GM10266 (cell line): Measurements from ENCODE around the gene BUB1B.

Source experiments
- DNase-seq: peaks from one replicate; pipeline ENCODE4 v3.0.0; 2012; ENCODE audit errors: extremely low spot score
- CTCF ChIP-seq: IDR thresholded peaks from 2 replicates; pipeline ENCODE4 v1.5.1; 2012; ENCODE audit warnings: mild to moderate bottlenecking, low read depth; ENCODE audit not compliant: control insufficient read depth, insufficient read depth; ENCODE audit errors: missing control alignments

The BUB1B gene

GRCh38 chr15:40265355-40265754, 104.5 kb downstream of the BUB1B start:
- TF ChIP-seq CTCF: no peak
- DNase-seq: no peak

GRCh38 chr15:40265875-40266274, 105.0 kb downstream of the BUB1B start:
- no peak for DNase-seq
- TF ChIP-seq CTCF: no peak

GRCh38 chr15:40266828-40267304, 106.0 kb downstream of the BUB1B start:
- no peak for TF ChIP-seq CTCF
- no peak for DNase-seq

GRCh38 chr15:40267670-40268069, 106.8 kb downstream of the BUB1B start:
- no peak for DNase-seq
- TF ChIP-seq CTCF: no peak

- no peak for DNase-seq
- no peak for TF ChIP-seq CTCF
Observed at GRCh38 chr15:40269604-40270003, 108.7 kb downstream of the BUB1B start.

GRCh38 chr15:40270246-40270995, 109.6 kb downstream of the BUB1B start:
- no peak for TF ChIP-seq CTCF
- DNase-seq: no peak
